ENCODE measurements around the gene UBE2J2. TPM values are rescaled to one million over a fixed set of nuclear protein-coding genes. Genes with fewer than 3 reads are reported as not detected.

Gene UBE2J2
- total RNA-seq, 1 experiment from 2014 or later = 83.4 TPM

DNA sequence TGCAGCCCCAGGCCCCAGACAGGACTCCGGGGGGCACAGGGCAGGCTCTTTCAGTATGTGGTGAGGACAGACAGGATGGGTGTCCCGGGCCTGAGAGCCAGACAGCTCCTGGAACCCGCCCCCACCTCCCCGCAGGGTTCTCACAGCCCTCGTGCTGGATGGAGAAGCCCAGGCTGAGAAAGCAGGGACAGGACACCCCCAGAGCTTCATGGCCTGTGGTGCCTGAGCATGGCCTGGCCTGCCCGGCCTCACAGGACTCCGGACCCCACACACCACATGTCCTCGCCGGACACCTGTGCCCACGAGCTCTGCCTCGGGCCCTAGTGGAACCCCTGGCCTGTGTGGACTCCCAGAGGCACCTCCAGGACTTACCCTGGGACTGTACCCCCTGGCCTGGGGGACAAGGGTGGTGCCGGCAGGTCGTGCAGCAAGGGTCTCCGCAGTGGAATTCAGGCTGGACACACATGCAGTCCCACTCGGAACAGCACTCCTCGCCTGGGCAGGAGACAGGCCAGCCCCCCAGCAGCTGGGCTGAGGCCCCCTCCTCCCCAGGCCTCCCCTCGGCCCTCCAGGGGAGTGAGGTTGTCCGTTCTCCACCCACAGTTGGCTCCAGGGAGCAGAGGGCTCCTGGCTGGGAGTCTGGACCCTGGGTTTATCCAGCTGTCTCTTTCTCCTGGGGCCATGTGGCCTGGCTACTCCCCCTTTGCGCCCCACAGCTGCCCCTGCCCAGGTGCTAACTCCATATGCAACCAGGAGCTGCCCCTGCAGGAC lies 68.5 kb downstream of the UBE2J2 start:
- Histone ChIP-seq H2BK120ac (ENCODE audit: low read depth, low read length, poor library complexity, severe bottlenecking) (no peak overlapping the region), H3K23ac (ENCODE audit: insufficient read length, low read depth, low read length) (no peak overlapping the region), H3K18ac (ENCODE audit: insufficient read length, low read depth, low read length) (no peak overlapping the region), H4K91ac (ENCODE audit: insufficient read length, low read depth, low read length) (no peak overlapping the region), H2AFZ (ENCODE audit: low read length) (no peak overlapping the region), H2BK20ac (ENCODE audit: low read depth, low read length, poor library complexity, severe bottlenecking) (no peak overlapping the region), H3K56ac (ENCODE audit: insufficient read length, low read depth, low read length) (no peak overlapping the region), H2BK15ac (ENCODE audit: low read depth, low read length) (no peak overlapping the region), H4K20me1 (ENCODE audit: control insufficient read depth, insufficient read depth, insufficient read length) (no peaks in the 10 kb centered on the region), H2AK5ac (ENCODE audit: insufficient read length, low read length) (no peak overlapping the region), H4K5ac (ENCODE audit: insufficient read length, low read depth, low read length) (no peak overlapping the region), H3K23me2 (ENCODE audit: insufficient read length, low read depth, low read length, poor library complexity, severe bottlenecking) (peaks cover 3% of the 10 kb centered on the region), H3K4ac (ENCODE audit: low read depth, low read length) (no peak overlapping the region), H2BK5ac (ENCODE audit: insufficient read length, low read length) (no peak overlapping the region), H3K27ac (ENCODE audit: insufficient read length, low read depth, low read length) (no peak overlapping the region), H3K4me2 (ENCODE audit: insufficient read depth, insufficient read length, low read length) (no peak overlapping the region), H3K9ac (ENCODE audit: extremely low read depth, insufficient read length, low read length) (no peak overlapping the region), H3K4me1 (ENCODE audit: insufficient read depth, low read length) (no peaks in the 10 kb centered on the region), H3K79me1 (ENCODE audit: insufficient read depth, low read depth, low read length, poor library complexity, severe bottlenecking) (no peaks in the 10 kb centered on the region), H3K79me2 (ENCODE audit: insufficient read depth, low read length) (no peaks in the 10 kb centered on the region), H3T11ph (ENCODE audit: low read length) (no peak overlapping the region), H4K8ac (replicated peaks; ENCODE audit: insufficient read length, low read depth, low read length) (no peak overlapping the region), H3K14ac (ENCODE audit: insufficient read depth, low read length) (no peak overlapping the region), H3K9me3 (ENCODE audit: control insufficient read depth, low read depth, low read length) (no peaks in the 10 kb centered on the region), H3K27me3 (ENCODE audit: insufficient read depth, low read length) (no peaks in the 10 kb centered on the region; the same call in 1 of the 2 replicates), H2BK12ac (ENCODE audit: insufficient read length, low read depth, low read length) (no peak overlapping the region)
- no peaks in the 10 kb centered on the region for H3K36me3 Mint-ChIP-seq (ENCODE audit: insufficient read depth in 1 of 3, low read depth in 3 of 3)
- no peak overlapping the region for H3K27ac Mint-ChIP-seq
- H3K4me1 Mint-ChIP-seq = peaks cover 4 to 10% of the 10 kb centered on the region in 2 experiments
- H3K4me3 Mint-ChIP-seq = no peak overlapping the region
- TF ChIP-seq, protein P1, sequence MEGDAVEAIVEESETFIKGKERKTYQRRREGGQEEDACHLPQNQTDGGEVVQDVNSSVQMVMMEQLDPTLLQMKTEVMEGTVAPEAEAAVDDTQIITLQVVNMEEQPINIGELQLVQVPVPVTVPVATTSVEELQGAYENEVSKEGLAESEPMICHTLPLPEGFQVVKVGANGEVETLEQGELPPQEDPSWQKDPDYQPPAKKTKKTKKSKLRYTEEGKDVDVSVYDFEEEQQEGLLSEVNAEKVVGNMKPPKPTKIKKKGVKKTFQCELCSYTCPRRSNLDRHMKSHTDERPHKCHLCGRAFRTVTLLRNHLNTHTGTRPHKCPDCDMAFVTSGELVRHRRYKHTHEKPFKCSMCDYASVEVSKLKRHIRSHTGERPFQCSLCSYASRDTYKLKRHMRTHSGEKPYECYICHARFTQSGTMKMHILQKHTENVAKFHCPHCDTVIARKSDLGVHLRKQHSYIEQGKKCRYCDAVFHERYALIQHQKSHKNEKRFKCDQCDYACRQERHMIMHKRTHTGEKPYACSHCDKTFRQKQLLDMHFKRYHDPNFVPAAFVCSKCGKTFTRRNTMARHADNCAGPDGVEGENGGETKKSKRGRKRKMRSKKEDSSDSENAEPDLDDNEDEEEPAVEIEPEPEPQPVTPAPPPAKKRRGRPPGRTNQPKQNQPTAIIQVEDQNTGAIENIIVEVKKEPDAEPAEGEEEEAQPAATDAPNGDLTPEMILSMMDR (conservative IDR thresholded peaks at IDR 0.05) = no peak
- DNase-seq = no peak
- no peaks in the 10 kb centered on the region for H3K9me3 Mint-ChIP-seq
- H3K27me3 Mint-ChIP-seq (ENCODE audit: low read depth) = peaks cover 21% of the 10 kb centered on the region
- WGBS (ENCODE audit: extremely low coverage, insufficient read length, low lambda C conversion rate) = no CpG with 5 or more reads among the region's 19 CpGs

All from H9 (cell line).